Measurements from ENCODE around the gene CHSY3. TPM values are rescaled to one million over a fixed set of nuclear protein-coding genes. Genes with fewer than 3 reads are reported as not detected.

Gene CHSY3
- total and polyA plus RNA-seq, 4 donors = 3.5 to 32.5 (median 14.8) TPM

DNA sequence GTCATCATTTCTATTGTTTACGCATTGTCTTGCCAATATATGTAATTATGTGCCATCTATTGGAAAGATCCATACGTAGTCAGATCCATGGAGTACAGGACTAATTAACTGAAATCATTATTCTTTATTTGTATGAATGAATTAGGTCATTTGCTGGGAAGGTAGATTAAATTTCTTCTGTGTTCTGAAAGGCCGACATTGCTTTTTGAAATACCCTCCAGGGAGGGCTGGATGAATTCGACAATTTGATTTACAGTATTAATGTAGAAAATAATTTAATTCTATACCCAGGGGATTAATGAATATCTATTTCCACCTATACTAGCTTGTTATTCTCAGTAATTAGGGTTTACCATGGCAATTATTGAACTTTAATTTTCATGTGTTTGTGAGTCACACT, 117.6 kb downstream of the CHSY3 start:
- DNase-seq (no peak), ATAC-seq (ENCODE audit: low FRiP score) (no peak)
- H3K27ac ChIP-seq (ENCODE audit: low read depth in 1 of 2, low read length in 2 of 2) = no peak overlapping the region
- WGBS, 2 donors = 94 to 96% methylated on average over 4 of the region's 4 CpGs
- intact Hi-C loops (cut with DNase I) = no loop called here
- H3K9me3 ChIP-seq (ENCODE audit: control insufficient read depth, low read length) = no peaks in the 10 kb centered on the region
- peaks cover 0 to 5% of the 10 kb centered on the region in 2 donors for H3K4me1 ChIP-seq (ENCODE audit: control insufficient read depth in 1 of 2, insufficient read depth in 2 of 2, low read length in 2 of 2)
- no peaks in the 10 kb centered on the region for H3K27me3 ChIP-seq (ENCODE audit: control insufficient read depth in 1 of 2, insufficient read depth in 2 of 2, low read length in 1 of 2)
- H3K36me3 ChIP-seq (ENCODE audit: control insufficient read depth in 1 of 2, insufficient read depth in 2 of 2, low read length in 1 of 2) = no peaks in the 10 kb centered on the region
- H3K4me3 ChIP-seq (ENCODE audit: low read length in 2 of 2) = no peak overlapping the region

GRCh38 chr5:130023604-130024003, 119.3 kb downstream of the CHSY3 start:
- Histone ChIP-seq H3K36me3 (ENCODE audit: control insufficient read depth in 1 of 2, insufficient read depth in 2 of 2, low read length in 1 of 2) (no peaks in the 10 kb centered on the region), H3K27me3 (ENCODE audit: control insufficient read depth in 1 of 2, insufficient read depth in 2 of 2, low read length in 1 of 2) (no peaks in the 10 kb centered on the region), H3K9me3 (ENCODE audit: control insufficient read depth, low read length) (no peaks in the 10 kb centered on the region), H3K27ac (ENCODE audit: low read depth in 1 of 2, low read length in 2 of 2) (no peak overlapping the region), H3K4me3 (ENCODE audit: low read length in 2 of 2) (no peak overlapping the region), H3K4me1 (ENCODE audit: control insufficient read depth in 1 of 2, insufficient read depth in 2 of 2, low read length in 2 of 2) (peaks cover 0 to 3% of the 10 kb centered on the region in 2 donors)
- no peak for DNase-seq
- no peak for ATAC-seq (ENCODE audit: low FRiP score)
- 51 to 59% methylated on average over 3 of the region's 3 CpGs for WGBS, 2 donors
- intact Hi-C loops (cut with DNase I) = no loop called here

DNA sequence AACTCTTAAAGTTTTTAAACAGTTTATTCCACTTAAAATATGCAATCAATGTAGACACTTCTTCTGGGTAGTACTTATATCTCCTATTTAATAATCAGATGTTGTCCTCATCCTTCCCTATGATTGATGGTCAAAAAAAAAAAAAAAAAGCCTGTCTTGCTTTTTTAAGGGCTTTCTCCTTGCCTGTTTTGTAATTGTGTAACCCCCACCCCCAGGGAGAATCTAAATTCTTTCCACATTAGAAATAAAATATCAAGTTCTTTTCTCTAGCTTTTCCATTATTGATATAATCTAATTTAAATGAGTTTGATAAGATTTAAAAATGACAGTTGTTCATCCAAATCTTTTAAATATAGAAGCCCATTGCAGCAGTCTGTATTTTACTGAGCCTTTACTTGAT, 119.7 kb downstream of the CHSY3 start:
- Histone ChIP-seq H3K27ac (ENCODE audit: low read depth in 1 of 2, low read length in 2 of 2) (no peak overlapping the region), H3K4me3 (ENCODE audit: low read length in 2 of 2) (no peak overlapping the region), H3K9me3 (ENCODE audit: control insufficient read depth, low read length) (no peaks in the 10 kb centered on the region), H3K4me1 (ENCODE audit: control insufficient read depth in 1 of 2, insufficient read depth in 2 of 2, low read length in 2 of 2) (peaks cover 0 to 3% of the 10 kb centered on the region in 2 donors), H3K36me3 (ENCODE audit: control insufficient read depth in 1 of 2, insufficient read depth in 2 of 2, low read length in 1 of 2) (no peaks in the 10 kb centered on the region), H3K27me3 (ENCODE audit: control insufficient read depth in 1 of 2, insufficient read depth in 2 of 2, low read length in 1 of 2) (no peaks in the 10 kb centered on the region)
- intact Hi-C loops (cut with DNase I) = no loop called here
- DNase-seq (no peak), ATAC-seq (ENCODE audit: low FRiP score) (no peak)

DNA sequence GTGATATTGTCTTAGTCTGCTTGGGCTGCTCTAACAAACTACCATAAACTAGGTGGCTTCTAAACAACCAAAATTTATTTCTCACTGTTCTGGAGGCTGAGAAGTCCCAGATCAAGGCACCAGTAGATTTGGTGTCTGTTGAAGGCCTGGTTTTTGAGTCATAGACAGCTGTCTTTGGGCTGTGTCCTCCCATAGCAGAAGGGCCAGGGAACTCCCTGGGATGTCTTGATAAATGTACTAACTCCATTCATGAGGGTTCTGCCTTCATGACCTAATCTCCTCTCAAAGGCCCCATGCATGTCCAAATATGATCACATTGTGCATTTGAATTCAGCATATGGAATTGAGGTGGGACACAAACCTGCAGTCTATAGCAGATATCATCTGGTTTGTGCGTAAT, 121.2 kb downstream of the CHSY3 start:
- Histone ChIP-seq H3K4me3 (ENCODE audit: low read length in 2 of 2) (no peak overlapping the region), H3K9me3 (ENCODE audit: control insufficient read depth, low read length) (no peaks in the 10 kb centered on the region), H3K27me3 (ENCODE audit: control insufficient read depth in 1 of 2, insufficient read depth in 2 of 2, low read length in 1 of 2) (no peaks in the 10 kb centered on the region), H3K36me3 (ENCODE audit: control insufficient read depth in 1 of 2, insufficient read depth in 2 of 2, low read length in 1 of 2) (no peaks in the 10 kb centered on the region), H3K4me1 (ENCODE audit: control insufficient read depth in 1 of 2, insufficient read depth in 2 of 2, low read length in 2 of 2) (peaks cover 0 to 3% of the 10 kb centered on the region in 2 donors), H3K27ac (ENCODE audit: low read depth in 1 of 2, low read length in 2 of 2) (no peak overlapping the region)
- WGBS, 2 donors = 97 to 98% methylated on average over 1 of the region's 1 CpG
- DNase-seq = no peak
- no peak for ATAC-seq (ENCODE audit: low FRiP score)
- intact Hi-C loops (cut with DNase I) = no loop called here

DNA sequence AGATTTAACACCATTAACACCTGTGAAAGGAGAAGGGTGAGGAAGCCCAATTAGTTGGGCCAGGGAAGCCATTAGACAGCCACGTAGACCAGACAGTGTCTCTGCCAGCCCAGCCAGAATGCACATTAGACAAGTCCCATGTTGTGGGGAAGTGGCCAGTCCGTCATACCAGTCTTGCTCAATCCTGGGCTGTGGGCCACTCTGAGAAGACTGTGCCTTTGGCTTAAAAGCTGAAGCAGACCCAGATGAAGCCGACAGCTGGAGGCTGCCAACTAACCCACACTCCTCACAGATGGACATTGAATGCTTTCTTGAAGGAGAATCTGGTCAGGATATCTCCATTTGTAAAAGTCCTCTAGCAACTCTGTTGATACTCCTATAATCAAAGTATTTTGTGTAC, 128.5 kb downstream of the CHSY3 start:
- peak; percentile 22 for ATAC-seq (ENCODE audit: low FRiP score)
- WGBS, 2 donors = 49 to 62% methylated on average over 3 of the region's 3 CpGs
- no peaks in the 10 kb centered on the region for H3K9me3 ChIP-seq (ENCODE audit: control insufficient read depth, low read length)

DNA sequence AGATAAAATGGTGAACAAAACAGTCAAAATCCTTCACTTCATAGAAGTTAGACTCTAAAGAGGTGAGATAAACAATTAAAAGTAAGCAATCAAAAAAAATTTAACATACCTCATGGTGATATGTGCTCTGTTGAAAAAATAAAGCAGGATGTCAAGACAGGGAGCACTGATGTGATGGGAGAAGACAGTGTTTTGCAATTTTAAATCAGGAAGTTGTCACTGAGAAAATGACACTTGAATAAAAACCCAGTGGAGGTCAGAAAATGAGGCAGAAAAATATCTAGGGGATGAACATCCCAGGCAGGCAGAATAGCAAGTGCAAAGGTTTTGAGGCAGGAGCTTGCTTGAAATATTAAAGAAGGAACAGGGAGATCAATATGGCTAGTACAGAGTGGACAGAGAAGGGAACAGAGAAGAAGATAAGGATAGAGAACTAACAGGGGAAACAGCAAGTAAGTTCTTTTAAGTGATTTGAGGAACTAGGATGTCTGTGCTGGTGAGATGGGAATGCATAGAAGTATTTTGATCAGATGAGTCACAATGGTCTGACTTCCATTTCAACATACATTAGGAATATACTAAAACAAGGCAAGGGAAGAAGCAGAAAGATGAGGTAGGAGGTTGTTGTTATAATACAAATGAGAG, 130.4 kb downstream of the CHSY3 start:
- DNase-seq (no peak), ATAC-seq (ENCODE audit: low FRiP score) (no peak)
- H3K9me3 ChIP-seq (ENCODE audit: control insufficient read depth, low read length) = no peaks in the 10 kb centered on the region
- peaks cover 0 to 3% of the 10 kb centered on the region in 2 donors for H3K4me1 ChIP-seq (ENCODE audit: control insufficient read depth in 1 of 2, insufficient read depth in 2 of 2, low read length in 2 of 2)
- no peaks in the 10 kb centered on the region for H3K36me3 ChIP-seq (ENCODE audit: control insufficient read depth in 1 of 2, insufficient read depth in 2 of 2, low read length in 1 of 2)
- intact Hi-C loops (cut with DNase I) = no loop called here
- H3K27ac ChIP-seq (ENCODE audit: low read depth in 1 of 2, low read length in 2 of 2) = no peak overlapping the region
- H3K4me3 ChIP-seq (ENCODE audit: low read length in 2 of 2) = no peak overlapping the region
- H3K27me3 ChIP-seq (ENCODE audit: control insufficient read depth in 1 of 2, insufficient read depth in 2 of 2, low read length in 1 of 2) = no peaks in the 10 kb centered on the region

More for the DNA sequence above, 128.5 kb downstream of the CHSY3 start:
- H3K36me3 ChIP-seq (ENCODE audit: control insufficient read depth in 1 of 2, insufficient read depth in 2 of 2, low read length in 1 of 2) = no peaks in the 10 kb centered on the region
- H3K4me3 ChIP-seq (ENCODE audit: low read length in 2 of 2) = no peak overlapping the region
- no peak overlapping the region for H3K27ac ChIP-seq (ENCODE audit: low read depth in 1 of 2, low read length in 2 of 2)
- peaks cover 0 to 3% of the 10 kb centered on the region in 2 donors for H3K4me1 ChIP-seq (ENCODE audit: control insufficient read depth in 1 of 2, insufficient read depth in 2 of 2, low read length in 2 of 2)
- DNase-seq = peak in 1 of 2 donors; percentile 83
- intact Hi-C loops (cut with DNase I) = no loop called here
- H3K27me3 ChIP-seq (ENCODE audit: control insufficient read depth in 1 of 2, insufficient read depth in 2 of 2, low read length in 1 of 2) = no peaks in the 10 kb centered on the region

GRCh38 chr5:130035388-130035787, 131.1 kb downstream of the CHSY3 start:
- Histone ChIP-seq H3K36me3 (ENCODE audit: control insufficient read depth in 1 of 2, insufficient read depth in 2 of 2, low read length in 1 of 2) (no peaks in the 10 kb centered on the region), H3K4me1 (ENCODE audit: control insufficient read depth in 1 of 2, insufficient read depth in 2 of 2, low read length in 2 of 2) (peaks cover 0 to 3% of the 10 kb centered on the region in 2 donors), H3K9me3 (ENCODE audit: control insufficient read depth, low read length) (no peaks in the 10 kb centered on the region), H3K27me3 (ENCODE audit: control insufficient read depth in 1 of 2, insufficient read depth in 2 of 2, low read length in 1 of 2) (no peaks in the 10 kb centered on the region), H3K4me3 (ENCODE audit: low read length in 2 of 2) (no peak overlapping the region), H3K27ac (ENCODE audit: low read depth in 1 of 2, low read length in 2 of 2) (no peak overlapping the region)
- intact Hi-C loops (cut with DNase I) = no loop called here
- WGBS, 2 donors = 84 to 88% methylated on average over 1 of the region's 1 CpG
- DNase-seq (no peak), ATAC-seq (ENCODE audit: low FRiP score) (no peak)

DNA sequence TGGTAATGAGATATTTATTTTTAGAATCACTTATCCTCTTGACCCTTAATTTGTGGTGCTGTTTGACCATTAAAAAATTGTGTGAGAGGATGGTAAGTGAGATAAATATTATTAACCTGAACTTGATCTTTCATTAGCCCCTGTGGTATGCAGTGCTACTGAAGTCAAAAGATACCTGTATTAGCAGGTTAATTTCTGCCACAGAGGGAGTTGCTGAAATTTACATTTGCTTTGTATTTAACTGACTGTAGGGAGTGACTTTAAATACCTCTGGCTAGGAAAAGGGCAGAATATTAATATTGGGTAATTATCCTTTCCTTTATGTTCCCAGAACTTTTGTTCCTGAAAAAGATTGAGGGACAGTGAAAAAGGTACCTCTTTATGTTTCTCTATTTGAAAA, 133.6 kb downstream of the CHSY3 start:
- Histone ChIP-seq H3K9me3 (ENCODE audit: control insufficient read depth, low read length) (no peaks in the 10 kb centered on the region), H3K4me3 (ENCODE audit: low read length in 2 of 2) (no peak overlapping the region), H3K27ac (ENCODE audit: low read depth in 1 of 2, low read length in 2 of 2) (no peak overlapping the region), H3K27me3 (ENCODE audit: control insufficient read depth in 1 of 2, insufficient read depth in 2 of 2, low read length in 1 of 2) (no peaks in the 10 kb centered on the region), H3K4me1 (ENCODE audit: control insufficient read depth in 1 of 2, insufficient read depth in 2 of 2, low read length in 2 of 2) (peaks cover 0 to under 1% of the 10 kb centered on the region in 2 donors), H3K36me3 (ENCODE audit: control insufficient read depth in 1 of 2, insufficient read depth in 2 of 2, low read length in 1 of 2) (no peaks in the 10 kb centered on the region)
- intact Hi-C loops (cut with DNase I) = no loop called here
- ATAC-seq (ENCODE audit: low FRiP score) = no peak
- DNase-seq = no peak

- DNase-seq (no peak), ATAC-seq (ENCODE audit: low FRiP score) (no peak)
- Histone ChIP-seq H3K36me3 (ENCODE audit: control insufficient read depth in 1 of 2, insufficient read depth in 2 of 2, low read length in 1 of 2) (no peaks in the 10 kb centered on the region), H3K27me3 (ENCODE audit: control insufficient read depth in 1 of 2, insufficient read depth in 2 of 2, low read length in 1 of 2) (no peaks in the 10 kb centered on the region), H3K9me3 (ENCODE audit: control insufficient read depth, low read length) (no peaks in the 10 kb centered on the region), H3K4me3 (ENCODE audit: low read length in 2 of 2) (no peak overlapping the region), H3K27ac (ENCODE audit: low read depth in 1 of 2, low read length in 2 of 2) (no peak overlapping the region), H3K4me1 (ENCODE audit: control insufficient read depth in 1 of 2, insufficient read depth in 2 of 2, low read length in 2 of 2) (no peaks in the 10 kb centered on the region)
- intact Hi-C loops (cut with DNase I) = no loop called here
- WGBS, 2 donors = 95 to 100% methylated on average over 1 of the region's 1 CpG
Measured at GRCh38 chr5:130043834-130044233, 139.6 kb downstream of the CHSY3 start.

Measured in aorta (tissue), 5 donors.